HCT116 (cell line): ENCODE results near the gene ALG8. TPM values are rescaled to one million over a fixed set of nuclear protein-coding genes. Genes with fewer than 3 reads are reported as not detected.

Experiments
- ATAC-seq: fragments of 200-7000 bp; cut with Tn5 transposase; 2 replicates; pipeline ENCODE4 v1.9.1; 2020; ENCODE audit warnings: mild to moderate bottlenecking, moderate library complexity
- BruUV-seq: library from RNA; stranded (reverse); fragments of 400-500 nt; replicated peaks from 2 replicates; lab custom pipeline; 2021; lab: Mats Ljungman, UMichigan
- CTCF ChIA-PET: fragments of 300-600 bp; sonication (Branson Sonifier 250); formaldehyde crosslinking; loops from one replicate; lab custom pipeline; 2021; ENCODE audit warnings: antibody characterized with exemption; lab: Charles Lee
- POLR2A ChIA-PET: fragments of 300-600, 350-600 bp; sonication (Branson Sonifier 250); formaldehyde crosslinking; loops from one replicate; lab custom pipeline; 2021; ENCODE audit warnings: antibody characterized with exemption; lab: Charles Lee
- RAD21 ChIA-PET, 2 experiments: fragments of 300-600 bp; sonication (Branson Sonifier 250); formaldehyde crosslinking; loops; one replicate each; lab custom pipeline; 2023; ENCODE audit warnings: low total read pairs in 2 of 2; ENCODE audit not compliant: uncharacterized antibody in 2 of 2, unreplicated experiment in 2 of 2, low non-redundant PET in 1 of 2; lab: Charles Lee
- DNase-seq: peaks from one replicate; pipeline ENCODE4 v3.0.0-alpha.2; 2010; ENCODE audit warnings: low read depth, low spot score
- H2AFZ ChIP-seq: fragments of 200-600 bp; shearing (Covaris generic), sonication (generic); 2 replicates; pipeline ENCODE4 v1.6.1; 2017; ENCODE audit warnings: low read depth, mixed run types, mixed read lengths, antibody characterized with exemption, low read length; ENCODE audit not compliant: poor library complexity, severe bottlenecking
- H3K27ac ChIP-seq: 2 replicates; pipeline ENCODE4 v1.5.1; 2012; ENCODE audit warnings: low read depth, low read length
- H3K27me3 ChIP-seq: fragments of 200-600 bp; sonication (generic); 2 replicates; pipeline ENCODE4 v1.6.1; 2016; ENCODE audit warnings: mixed run types, low read length, mixed read lengths; ENCODE audit not compliant: insufficient read depth
- H3K36me3 ChIP-seq, 2 experiments: fragments of 200-500 bp in 1 of 2; fragments of 200-600 bp in 1 of 2; sonication (Bioruptor generic) in 1 of 2; sonication (generic) in 1 of 2; 2 replicates each; pipeline versions ENCODE4 v1.5.1 to v1.6.1; 2014 to 2016; ENCODE audit warnings: low read length in 2 of 2, inconsistent platforms in 1 of 2, mixed read lengths in 1 of 2, mixed run types in 1 of 2; ENCODE audit not compliant: insufficient read depth in 2 of 2, control insufficient read depth in 1 of 2
- H3K4me1 ChIP-seq, 2 experiments: fragments of 200-600 bp in 1 of 2; sonication (generic) in 1 of 2; 2 replicates each; pipeline versions ENCODE4 v1.5.1 to v1.6.1; 2012 to 2017; ENCODE audit warnings: low read length in 2 of 2, inconsistent platforms in 1 of 2, mild to moderate bottlenecking in 1 of 2, mixed read lengths in 1 of 2, mixed run types in 1 of 2, moderate library complexity in 1 of 2; ENCODE audit not compliant: insufficient read depth in 2 of 2, control insufficient read depth in 1 of 2
- H3K4me2 ChIP-seq: fragments of 200-600 bp; sonication (generic); 2 replicates; pipeline ENCODE4 v1.6.1; 2017; ENCODE audit warnings: mixed run types, low read length, mixed read lengths
- H3K4me3 ChIP-seq, 2 experiments: fragments of 200-600 bp in 1 of 2; sonication (generic) in 1 of 2; replicated peaks in 1 of 2; 2 replicates each; pipeline ENCODE4 v1.5.1; 2011 to 2016; ENCODE audit warnings: low read length in 2 of 2, control low read depth in 1 of 2, low read depth in 1 of 2, mild to moderate bottlenecking in 1 of 2, mixed read lengths in 1 of 2, mixed run types in 1 of 2
- H3K79me2 ChIP-seq: fragments of 200-600 bp; sonication (generic); 2 replicates; pipeline ENCODE4 v1.6.1; 2017; ENCODE audit warnings: mild to moderate bottlenecking, mixed run types, low read length, moderate library complexity, mixed read lengths; ENCODE audit not compliant: insufficient read depth
- H3K9ac ChIP-seq: fragments of 200-600 bp; sonication (generic); 2 replicates; pipeline ENCODE4 v1.6.1; 2016; ENCODE audit warnings: low read length, mixed read lengths
- H3K9me2 ChIP-seq: fragments of 200-600 bp; sonication (generic), shearing (Covaris generic); 2 replicates; pipeline ENCODE4 v1.6.1; 2017; ENCODE audit warnings: mixed run types, mild to moderate bottlenecking, moderate library complexity; ENCODE audit not compliant: insufficient read depth
- H3K9me3 ChIP-seq, 2 experiments: fragments of 200-500 bp in 1 of 2; fragments of 200-600 bp in 1 of 2; sonication (Bioruptor generic) in 1 of 2; sonication (generic) in 1 of 2; 2 replicates each; pipeline ENCODE4 v1.6.1; 2014 to 2017; ENCODE audit warnings: low read length in 2 of 2, mixed read lengths in 2 of 2, inconsistent platforms in 1 of 2, low read depth in 1 of 2, mild to moderate bottlenecking in 1 of 2, mixed run types in 1 of 2, moderate library complexity in 1 of 2; ENCODE audit not compliant: control insufficient read depth in 1 of 2, insufficient read depth in 1 of 2
- H4K20me1 ChIP-seq: fragments of 200-600 bp; sonication (generic), shearing (Covaris generic); 2 replicates; pipeline ENCODE4 v1.6.1; 2017; ENCODE audit warnings: mixed run types, mild to moderate bottlenecking, moderate library complexity; ENCODE audit not compliant: insufficient read depth
- ELF1 ChIP-seq: IDR thresholded peaks from 2 replicates; pipeline ENCODE4 v1.6.1; 2012; ENCODE audit warnings: low read depth, borderline replicate concordance
- POLR2A ChIP-seq: IDR thresholded peaks from 2 replicates; pipeline ENCODE4 v1.7.0; 2011; ENCODE audit warnings: borderline replicate concordance; ENCODE audit not compliant: insufficient read depth, insufficient read length; ENCODE audit errors: extremely low read depth
- RAD21 ChIP-seq: IDR thresholded peaks from 2 replicates; pipeline ENCODE4 v1.6.1; 2012; ENCODE audit warnings: low read depth, mild to moderate bottlenecking
- SIN3A ChIP-seq: IDR thresholded peaks from 2 replicates; pipeline ENCODE4 v1.6.1; 2012; ENCODE audit warnings: low read depth
- YY1 ChIP-seq: IDR thresholded peaks from 2 replicates; pipeline ENCODE4 v1.6.1; 2011; ENCODE audit warnings: low read length, low read depth, moderate library complexity, mild to moderate bottlenecking; ENCODE audit not compliant: insufficient replicate concordance; ENCODE audit errors: extremely low read depth
- intact Hi-C: fragments of 100-400 bp; cut with micrococcal nuclease; formaldehyde crosslinking; loops from 2 replicates; pipeline ENCODE4 v1.10.0; 2022
- total RNA-seq: library from RNA; stranded (reverse); gene quantifications from one replicate; pipeline ENCODE4 v1.2.1, GENCODE V29; 2021; ENCODE audit not compliant: unreplicated experiment

ALG8 gene
- total RNA-seq, 1 experiment from 2014 or later: 50.1 TPM

GRCh38 chr11:78069465-78069864, 70.0 kb downstream of the ALG8 start:
- no TSS peak for BruUV-seq
- CTCF ChIA-PET: no interaction called here

GRCh38 chr11:78067704-78068103, 71.7 kb downstream of the ALG8 start:
- H3K36me3 ChIP-seq: peaks cover 13 to 16% of the 10 kb centered on the region in 2 experiments; a peak in 3 of 4 replicates
- DNase-seq (no peak), ATAC-seq (no peak)
- no peak for TF ChIP-seq POLR2A
- H2AFZ ChIP-seq: no peak overlapping the region
- CTCF ChIA-PET: no interaction called here
- H3K4me2 ChIP-seq: no peak overlapping the region
- no peak overlapping the region for H3K4me3 ChIP-seq
- H3K27ac ChIP-seq: no peak overlapping the region
- RAD21 ChIA-PET: no interaction called here
- no peaks in the 10 kb centered on the region for H3K4me1 ChIP-seq
- peaks cover 21% of the 10 kb centered on the region for H3K79me2 ChIP-seq
- intact Hi-C loops: no loop called here
- no peaks in the 10 kb centered on the region for H3K9me2 ChIP-seq
- no peaks in the 10 kb centered on the region for H4K20me1 ChIP-seq
- H3K9ac ChIP-seq: no peak overlapping the region
- H3K9me3 ChIP-seq: no peaks in the 10 kb centered on the region
- BruUV-seq: no TSS peak
- no peaks in the 10 kb centered on the region for H3K27me3 ChIP-seq
- POLR2A ChIA-PET: interaction anchor here (1.1 kb wide), 1 partner anchor 13 kb away, joined by 3 read pairs; no protein-coding TSS in a partner anchor

More at GRCh38 chr11:78069465-78069864, 70.0 kb downstream of the ALG8 start:
- no peaks in the 10 kb centered on the region for H3K27me3 ChIP-seq
- ChIA-PET POLR2A (no interaction called here), RAD21 (no interaction called here)
- TF ChIP-seq SIN3A: no peak
- TF ChIP-seq YY1: no peak
- TF ChIP-seq RAD21: no peak
- no peak for TF ChIP-seq ELF1
- peaks cover 15 to 19% of the 10 kb centered on the region in 2 experiments; a peak in 3 of 4 replicates for H3K36me3 ChIP-seq
- H3K9me3 ChIP-seq: no peaks in the 10 kb centered on the region
- no peak overlapping the region for H3K4me3 ChIP-seq
- no peak for DNase-seq
- ATAC-seq: no peak
- H3K4me2 ChIP-seq: no peak overlapping the region
- intact Hi-C loops: no loop called here
- no peak overlapping the region for H3K27ac ChIP-seq
- no peak overlapping the region for H2AFZ ChIP-seq
- no peaks in the 10 kb centered on the region for H3K9me2 ChIP-seq
- H3K4me1 ChIP-seq: no peaks in the 10 kb centered on the region
- H4K20me1 ChIP-seq: no peaks in the 10 kb centered on the region
- peaks cover 37% of the 10 kb centered on the region for H3K79me2 ChIP-seq
- H3K9ac ChIP-seq: no peak overlapping the region
